Measurements from ENCODE around the gene IL20RA. TPM values are rescaled to one million over a fixed set of nuclear protein-coding genes. Genes with fewer than 3 reads are reported as not detected.

The IL20RA gene
- polyA plus RNA-seq, 3 donors: not detected

DNA sequence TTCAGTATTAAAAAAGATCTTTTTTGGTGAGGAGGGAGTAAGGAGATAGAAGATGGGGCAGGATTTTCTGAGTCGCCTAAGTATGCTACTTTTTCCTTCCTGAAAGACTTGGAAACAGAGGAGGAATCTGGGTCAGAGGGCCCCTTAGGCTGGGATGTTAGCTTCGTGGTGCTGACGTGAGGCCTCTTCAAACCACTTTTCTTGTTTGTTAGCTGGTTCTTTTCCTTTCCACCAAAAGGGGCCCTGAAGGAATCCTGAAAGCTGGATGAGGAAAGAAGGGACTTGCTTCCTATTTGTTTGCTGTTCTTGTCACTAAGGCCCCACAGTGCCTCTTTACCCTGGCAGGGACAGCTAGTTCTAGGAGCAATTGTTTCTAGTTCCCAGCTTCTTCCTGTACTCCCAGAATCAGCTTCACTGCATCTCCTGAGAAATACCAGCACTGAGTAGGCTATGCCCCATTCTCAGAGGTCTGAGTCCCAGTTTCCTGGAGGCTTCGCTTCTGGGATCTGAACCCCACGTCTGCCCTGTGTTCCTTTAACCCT lies 2.2 kb upstream of the IL20RA start:
- TF ChIP-seq, protein P1, sequence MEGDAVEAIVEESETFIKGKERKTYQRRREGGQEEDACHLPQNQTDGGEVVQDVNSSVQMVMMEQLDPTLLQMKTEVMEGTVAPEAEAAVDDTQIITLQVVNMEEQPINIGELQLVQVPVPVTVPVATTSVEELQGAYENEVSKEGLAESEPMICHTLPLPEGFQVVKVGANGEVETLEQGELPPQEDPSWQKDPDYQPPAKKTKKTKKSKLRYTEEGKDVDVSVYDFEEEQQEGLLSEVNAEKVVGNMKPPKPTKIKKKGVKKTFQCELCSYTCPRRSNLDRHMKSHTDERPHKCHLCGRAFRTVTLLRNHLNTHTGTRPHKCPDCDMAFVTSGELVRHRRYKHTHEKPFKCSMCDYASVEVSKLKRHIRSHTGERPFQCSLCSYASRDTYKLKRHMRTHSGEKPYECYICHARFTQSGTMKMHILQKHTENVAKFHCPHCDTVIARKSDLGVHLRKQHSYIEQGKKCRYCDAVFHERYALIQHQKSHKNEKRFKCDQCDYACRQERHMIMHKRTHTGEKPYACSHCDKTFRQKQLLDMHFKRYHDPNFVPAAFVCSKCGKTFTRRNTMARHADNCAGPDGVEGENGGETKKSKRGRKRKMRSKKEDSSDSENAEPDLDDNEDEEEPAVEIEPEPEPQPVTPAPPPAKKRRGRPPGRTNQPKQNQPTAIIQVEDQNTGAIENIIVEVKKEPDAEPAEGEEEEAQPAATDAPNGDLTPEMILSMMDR (IDR thresholded peaks at IDR 0.05): no peak
- intact Hi-C loops (cut with micrococcal nuclease): no loop called here
- no peak overlapping the region for H3K27ac ChIP-seq (ENCODE audit: low read depth in 1 of 2, low read length in 2 of 2)
- H3K4me2 ChIP-seq (replicated peaks; ENCODE audit: extremely low read depth, low read length, poor library complexity, severe bottlenecking): no peak overlapping the region
- H3K4me1 ChIP-seq (ENCODE audit: control insufficient read depth in 1 of 2, insufficient read depth in 2 of 2, low read length in 2 of 2): peaks cover 6 to 12% of the 10 kb centered on the region in 2 donors
- no peak overlapping the region for H3K9ac ChIP-seq (ENCODE audit: insufficient read depth, low read length, poor library complexity, severe bottlenecking)
- peaks cover 0 to 8% of the 10 kb centered on the region in 2 donors for H3K9me3 ChIP-seq (replicated peaks in 1 of 2; ENCODE audit: control insufficient read depth in 1 of 2, insufficient read depth in 1 of 2, low read length in 2 of 2)
- no peak for DNase-seq
- Mint-ChIP-seq H3K4me3 (peak overlapping the region in 1 of 2 donors; percentile 63), H3K27me3 (ENCODE audit: low read depth in 3 of 3) (peaks cover 77 to 94% (median 87%) of the 10 kb centered on the region in 3 donors), H3K36me3 (peaks cover 0 to 2% of the 10 kb centered on the region in 2 donors), H3K9me3 (peaks cover 0 to 19% (median 3%) of the 10 kb centered on the region in 7 donors), H3K4me1 (peaks cover 8% of the 10 kb centered on the region), H3K27ac (no peak overlapping the region)
- H2AFZ ChIP-seq (ENCODE audit: insufficient read depth, low read depth, low read length, poor library complexity, severe bottlenecking): no peak overlapping the region
- peaks cover 85 to 96% of the 10 kb centered on the region in 2 donors for H3K27me3 ChIP-seq (ENCODE audit: control insufficient read depth in 2 of 2, insufficient read depth in 2 of 2, low read length in 2 of 2)
- 95% methylated on average over 3 of the region's 5 CpGs for WGBS (ENCODE audit: insufficient coverage)
- no peaks in the 10 kb centered on the region for H3K79me2 ChIP-seq (ENCODE audit: insufficient read depth, low read length)
- H3K4me3 ChIP-seq (replicated peaks in 1 of 3; ENCODE audit: low read depth in 2 of 3, low read length in 3 of 3): no peak overlapping the region
- H4K20me1 ChIP-seq (ENCODE audit: insufficient read depth, low read length): no peaks in the 10 kb centered on the region
- H3K36me3 ChIP-seq (replicated peaks in 1 of 2; ENCODE audit: control insufficient read depth in 1 of 2, insufficient read depth in 2 of 2, low read length in 2 of 2): no peaks in the 10 kb centered on the region

DNA sequence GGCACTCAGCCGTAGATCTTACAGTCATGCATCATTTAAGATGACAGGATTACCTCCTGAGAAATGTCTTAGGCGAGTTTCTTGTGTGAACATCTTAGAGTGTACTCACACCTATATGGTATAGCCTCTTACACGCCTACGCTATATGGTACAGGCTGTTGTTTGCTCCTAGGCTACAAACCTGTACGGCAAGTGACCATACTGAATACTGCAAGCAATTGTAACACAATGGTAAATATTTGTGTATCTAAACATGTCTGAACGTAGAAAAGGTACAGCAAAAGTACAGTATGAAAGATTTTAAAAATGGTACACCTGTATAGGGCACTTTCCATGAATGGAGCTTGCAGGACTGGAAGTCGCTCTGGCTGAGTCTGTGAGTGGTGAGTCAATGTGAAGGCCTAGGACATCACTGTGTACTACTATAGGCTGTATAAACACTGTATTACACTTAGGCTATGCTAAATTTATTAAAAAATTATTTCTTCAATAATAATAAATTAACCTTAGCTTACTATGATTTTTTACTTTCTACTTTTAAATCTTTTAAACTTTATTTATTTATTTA lies 541 bp upstream of the IL20RA start:
- H2AFZ ChIP-seq (ENCODE audit: insufficient read depth, low read depth, low read length, poor library complexity, severe bottlenecking): no peak overlapping the region
- Mint-ChIP-seq H3K4me3 (peak overlapping the region; percentile 7 to 75), H3K4me1 (peaks cover 8% of the 10 kb centered on the region), H3K27ac (no peak overlapping the region), H3K9me3 (peaks cover 0 to 19% (median 3%) of the 10 kb centered on the region in 7 donors), H3K27me3 (ENCODE audit: low read depth in 3 of 3) (peaks cover 81 to 97% (median 91%) of the 10 kb centered on the region in 3 donors), H3K36me3 (peaks cover 0 to 2% of the 10 kb centered on the region in 2 donors)
- H3K9me3 ChIP-seq (replicated peaks in 1 of 2; ENCODE audit: control insufficient read depth in 1 of 2, insufficient read depth in 1 of 2, low read length in 2 of 2): peaks cover 0 to 9% of the 10 kb centered on the region in 2 donors
- no peaks in the 10 kb centered on the region for H3K79me2 ChIP-seq (ENCODE audit: insufficient read depth, low read length)
- peaks cover 6 to 12% of the 10 kb centered on the region in 2 donors for H3K4me1 ChIP-seq (ENCODE audit: control insufficient read depth in 1 of 2, insufficient read depth in 2 of 2, low read length in 2 of 2)
- peak overlapping the region in 1 of 3 experiments; percentile 74 for H3K4me3 ChIP-seq (replicated peaks in 1 of 3; ENCODE audit: low read depth in 2 of 3, low read length in 3 of 3)
- TF ChIP-seq, protein P1 (IDR thresholded peaks at IDR 0.05): no peak
- intact Hi-C loops (cut with micrococcal nuclease): no loop called here
- no peak overlapping the region for H3K9ac ChIP-seq (ENCODE audit: insufficient read depth, low read length, poor library complexity, severe bottlenecking)
- H3K27me3 ChIP-seq (ENCODE audit: control insufficient read depth in 2 of 2, insufficient read depth in 2 of 2, low read length in 2 of 2): peaks cover 90 to 97% of the 10 kb centered on the region in 2 donors
- H4K20me1 ChIP-seq (ENCODE audit: insufficient read depth, low read length): no peaks in the 10 kb centered on the region
- H3K27ac ChIP-seq (ENCODE audit: low read depth in 1 of 2, low read length in 2 of 2): no peak overlapping the region
- no peaks in the 10 kb centered on the region for H3K36me3 ChIP-seq (replicated peaks in 1 of 2; ENCODE audit: control insufficient read depth in 1 of 2, insufficient read depth in 2 of 2, low read length in 2 of 2)
- H3K4me2 ChIP-seq (replicated peaks; ENCODE audit: extremely low read depth, low read length, poor library complexity, severe bottlenecking): no peak overlapping the region
- WGBS (ENCODE audit: insufficient coverage): 100% methylated on average over 1 of the region's 7 CpGs
- no peak for DNase-seq

All from CD14-positive monocyte (primary cell).